SHP77 (cell line): ENCODE results near the gene PLEKHA6.

Experiments
- DNase-seq, 2 experiments: peaks; one replicate each; lab custom pipeline; 2025; lab: John Stamatoyannopoulos, UW

PLEKHA6 gene, protein sequence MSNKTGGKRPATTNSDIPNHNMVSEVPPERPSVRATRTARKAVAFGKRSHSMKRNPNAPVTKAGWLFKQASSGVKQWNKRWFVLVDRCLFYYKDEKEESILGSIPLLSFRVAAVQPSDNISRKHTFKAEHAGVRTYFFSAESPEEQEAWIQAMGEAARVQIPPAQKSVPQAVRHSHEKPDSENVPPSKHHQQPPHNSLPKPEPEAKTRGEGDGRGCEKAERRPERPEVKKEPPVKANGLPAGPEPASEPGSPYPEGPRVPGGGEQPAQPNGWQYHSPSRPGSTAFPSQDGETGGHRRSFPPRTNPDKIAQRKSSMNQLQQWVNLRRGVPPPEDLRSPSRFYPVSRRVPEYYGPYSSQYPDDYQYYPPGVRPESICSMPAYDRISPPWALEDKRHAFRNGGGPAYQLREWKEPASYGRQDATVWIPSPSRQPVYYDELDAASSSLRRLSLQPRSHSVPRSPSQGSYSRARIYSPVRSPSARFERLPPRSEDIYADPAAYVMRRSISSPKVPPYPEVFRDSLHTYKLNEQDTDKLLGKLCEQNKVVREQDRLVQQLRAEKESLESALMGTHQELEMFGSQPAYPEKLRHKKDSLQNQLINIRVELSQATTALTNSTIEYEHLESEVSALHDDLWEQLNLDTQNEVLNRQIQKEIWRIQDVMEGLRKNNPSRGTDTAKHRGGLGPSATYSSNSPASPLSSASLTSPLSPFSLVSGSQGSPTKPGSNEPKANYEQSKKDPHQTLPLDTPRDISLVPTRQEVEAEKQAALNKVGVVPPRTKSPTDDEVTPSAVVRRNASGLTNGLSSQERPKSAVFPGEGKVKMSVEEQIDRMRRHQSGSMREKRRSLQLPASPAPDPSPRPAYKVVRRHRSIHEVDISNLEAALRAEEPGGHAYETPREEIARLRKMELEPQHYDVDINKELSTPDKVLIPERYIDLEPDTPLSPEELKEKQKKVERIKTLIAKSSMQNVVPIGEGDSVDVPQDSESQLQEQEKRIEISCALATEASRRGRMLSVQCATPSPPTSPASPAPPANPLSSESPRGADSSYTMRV

DNA sequence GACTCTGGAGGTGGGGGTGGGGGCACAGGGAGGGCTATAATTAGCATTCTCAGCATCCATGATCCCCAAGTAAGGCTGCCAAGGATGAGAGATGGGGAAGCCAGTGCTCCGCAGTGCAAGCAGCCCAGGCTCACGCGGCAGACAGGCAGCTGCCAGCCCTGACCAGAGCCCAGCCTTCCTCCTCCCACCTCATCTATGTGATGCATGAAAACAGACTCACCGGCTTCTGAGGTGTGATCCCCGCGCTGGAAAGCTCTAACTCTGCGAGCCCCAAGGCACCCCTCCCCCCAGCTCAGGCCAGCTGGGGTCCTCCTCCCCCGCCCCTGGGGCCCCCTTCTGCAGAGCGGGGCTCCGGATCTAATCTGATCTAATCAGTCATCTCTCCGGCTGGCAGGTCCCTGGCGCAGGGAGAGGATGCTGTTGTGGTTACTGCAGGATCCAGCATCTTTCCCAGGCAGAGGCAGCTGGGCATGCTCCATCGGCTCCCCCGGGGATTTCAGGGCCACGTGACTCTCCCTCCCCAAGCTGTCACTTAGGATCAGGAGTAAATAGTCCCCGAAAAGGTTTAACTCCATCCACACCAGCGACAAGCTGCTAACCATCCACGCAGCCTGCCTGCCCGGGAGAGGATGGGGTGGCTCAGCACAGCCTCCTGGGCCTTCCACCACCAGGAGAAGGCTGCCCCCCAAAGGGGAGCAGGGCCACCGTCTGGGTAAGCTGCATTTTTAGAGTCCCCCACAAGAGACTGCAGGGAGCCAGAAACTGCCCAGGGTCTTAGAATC is at the start of gene PLEKHA6:
TSS of gene PLEKHA6 (minus strand) at position 456 of the 782 bp plus-strand sequence. CDS start 86,202 bp downstream, outside the sequence.
- DNase-seq = no peak

DNA sequence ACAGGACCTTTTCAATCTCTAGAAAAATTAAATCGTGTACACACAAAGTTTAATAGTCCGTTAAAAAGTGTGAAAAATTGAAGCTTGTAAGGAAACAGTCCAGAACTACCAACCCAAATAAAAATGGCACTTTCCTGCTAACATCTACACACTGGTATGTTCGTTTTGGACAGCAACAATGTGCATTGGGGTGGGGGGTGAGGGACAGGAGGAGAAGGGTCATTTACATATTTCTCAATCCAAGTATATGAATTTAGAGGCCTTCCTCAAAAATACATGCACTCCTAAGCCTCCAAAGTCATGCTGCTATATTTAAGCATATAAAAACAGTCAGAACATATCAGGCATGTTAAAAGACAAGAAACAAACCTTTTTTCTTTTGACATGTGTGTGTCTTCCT is 49.4 kb upstream of the PLEKHA6 start:
- no peak for DNase-seq

DNA sequence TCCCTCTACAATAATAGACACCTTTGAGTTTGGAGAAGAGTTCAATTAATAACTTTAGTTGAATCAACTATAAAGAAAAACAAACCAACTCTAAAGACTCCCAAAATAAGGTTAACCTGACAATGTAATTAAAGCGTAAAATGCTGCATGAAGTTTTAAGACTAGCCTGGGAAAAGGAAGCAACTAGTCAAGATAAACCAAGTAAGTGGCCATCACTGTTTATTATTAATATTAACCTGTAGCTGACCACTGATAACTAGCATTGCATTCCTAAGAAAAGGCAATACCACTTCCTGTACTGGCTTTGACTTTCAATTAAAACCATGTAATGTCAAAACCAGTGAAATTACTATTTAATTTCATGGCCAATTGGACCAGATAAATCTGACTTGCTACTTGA is 48.9 kb upstream of the PLEKHA6 start:
- DNase-seq = no peak

DNA sequence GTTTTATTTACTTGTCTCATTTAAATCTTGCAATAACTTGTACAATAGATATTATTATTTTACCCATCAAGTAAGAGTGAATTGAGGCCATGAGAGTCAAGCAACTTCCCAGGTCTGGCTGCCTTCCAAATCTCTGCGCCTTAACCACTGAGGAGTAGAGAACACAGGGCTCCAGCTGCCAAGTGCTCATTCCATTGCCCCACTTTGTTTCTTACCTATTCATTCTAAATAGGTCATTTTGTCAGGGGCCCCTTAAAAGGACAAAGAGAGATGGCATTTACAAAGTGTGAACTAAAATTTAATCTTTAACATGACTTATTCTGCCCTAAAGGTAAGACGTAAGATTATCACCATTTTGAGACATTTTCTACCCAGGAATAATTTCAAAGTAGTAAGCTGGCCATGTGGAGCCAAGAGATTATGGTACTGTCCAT is 48.4 kb upstream of the PLEKHA6 start:
- peak in 1 of 2 experiments; percentile 17 for DNase-seq

DNA sequence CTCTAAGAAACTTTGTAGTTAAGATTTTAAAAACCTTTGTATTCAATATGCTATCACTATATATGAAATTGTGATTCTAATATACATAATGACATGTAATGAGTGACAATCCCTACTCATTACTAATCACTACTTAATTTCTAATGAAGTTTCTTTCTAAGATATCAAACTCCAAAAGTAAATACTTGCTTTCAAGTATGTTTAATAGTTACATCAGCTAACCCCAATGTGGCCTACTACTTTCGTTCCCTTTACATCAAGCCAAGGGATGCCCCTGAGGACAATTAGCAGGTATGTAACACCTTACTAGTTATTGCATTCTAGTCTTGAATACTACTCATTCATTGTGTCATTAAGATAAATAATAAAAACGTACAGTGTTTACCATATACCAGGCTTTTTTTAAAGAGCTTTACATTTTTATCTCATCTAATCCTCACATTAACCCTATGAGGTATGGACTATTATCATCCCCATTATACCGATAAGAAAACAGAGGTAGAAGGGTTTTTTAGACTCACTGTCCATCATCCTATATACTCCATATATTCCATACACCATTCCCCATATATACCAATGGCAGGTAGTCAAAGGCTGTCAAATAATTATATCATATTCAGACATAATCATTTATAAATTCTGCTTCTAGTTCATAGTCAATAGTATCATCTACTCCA is 47.7 kb upstream of the PLEKHA6 start:
- DNase-seq = no peak

DNA sequence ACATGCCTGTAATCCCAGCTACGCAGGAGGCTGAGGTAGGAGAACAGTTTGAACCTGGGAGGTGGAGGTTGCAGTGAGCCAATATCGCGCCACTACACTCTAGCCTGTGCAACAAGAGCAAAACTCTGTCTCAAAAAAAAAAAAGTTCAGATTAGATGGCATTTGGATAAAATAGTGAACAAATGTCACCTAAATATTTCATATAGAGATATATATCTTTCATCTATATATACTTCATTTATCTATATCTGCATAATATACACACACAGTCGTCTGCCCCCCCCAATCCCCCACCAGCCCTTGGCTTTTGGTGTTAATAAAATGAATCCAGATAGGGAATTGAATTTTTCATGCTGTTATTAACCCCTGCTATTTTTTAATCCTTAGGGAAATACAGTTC is 46.9 kb upstream of the PLEKHA6 start:
- DNase-seq = no peak

DNA sequence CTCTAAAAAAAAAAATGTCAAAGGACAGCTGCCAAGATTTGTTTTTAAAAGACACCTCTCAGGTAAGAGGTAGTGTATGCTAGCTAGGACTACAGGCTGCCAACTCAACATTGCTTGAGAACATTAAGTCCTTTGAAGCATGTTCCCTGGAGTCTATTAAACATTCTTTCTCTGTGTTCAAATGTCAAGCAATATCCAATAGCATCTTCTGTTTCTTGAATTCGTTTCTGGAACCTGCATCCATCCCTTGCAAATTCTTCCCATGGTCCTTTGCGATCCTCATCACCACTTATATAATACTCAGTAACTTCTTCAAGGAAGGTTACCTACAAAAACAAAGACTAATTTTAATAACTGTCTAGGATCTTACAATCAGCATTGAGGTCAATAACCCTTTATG is 46.3 kb upstream of the PLEKHA6 start:
- no peak for DNase-seq

DNA sequence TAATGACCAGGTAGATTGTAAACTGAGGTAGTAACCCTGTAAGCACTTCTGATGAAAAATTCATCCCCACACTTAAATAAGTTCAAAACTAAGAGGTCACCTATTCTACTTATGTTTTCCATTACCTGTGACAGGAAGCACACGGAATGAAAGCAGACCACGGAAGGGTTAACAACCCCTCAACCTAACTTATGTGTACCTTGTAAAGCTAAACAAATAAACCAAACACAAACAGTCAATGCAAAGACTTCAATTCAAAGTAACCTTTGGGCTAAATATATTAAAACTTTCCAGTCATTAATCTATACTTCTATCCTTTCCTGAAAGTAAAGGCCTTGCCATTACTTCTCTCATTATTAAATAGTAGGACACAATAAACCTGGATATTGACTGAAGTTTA is 44.9 kb upstream of the PLEKHA6 start:
- no peak for DNase-seq

DNA sequence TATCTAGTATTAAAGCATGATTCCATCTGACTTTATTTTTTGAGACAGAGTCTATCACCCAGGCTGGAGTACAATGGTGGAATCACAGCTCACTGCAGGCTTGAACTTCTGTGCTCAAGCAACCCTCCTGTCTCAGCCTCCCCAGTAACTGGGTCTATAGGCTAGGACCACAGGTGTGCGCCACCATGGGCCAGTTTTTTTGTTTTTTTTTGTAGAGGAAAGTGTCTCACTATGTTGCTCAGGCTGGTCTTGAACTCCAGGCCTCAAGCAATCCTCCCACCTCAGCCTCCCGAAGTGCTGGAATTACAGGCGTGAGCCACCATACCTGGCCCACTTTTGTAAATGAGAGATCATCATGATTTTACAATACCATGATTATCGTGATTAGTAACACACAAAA is 42.7 kb upstream of the PLEKHA6 start:
- DNase-seq = no peak

DNA sequence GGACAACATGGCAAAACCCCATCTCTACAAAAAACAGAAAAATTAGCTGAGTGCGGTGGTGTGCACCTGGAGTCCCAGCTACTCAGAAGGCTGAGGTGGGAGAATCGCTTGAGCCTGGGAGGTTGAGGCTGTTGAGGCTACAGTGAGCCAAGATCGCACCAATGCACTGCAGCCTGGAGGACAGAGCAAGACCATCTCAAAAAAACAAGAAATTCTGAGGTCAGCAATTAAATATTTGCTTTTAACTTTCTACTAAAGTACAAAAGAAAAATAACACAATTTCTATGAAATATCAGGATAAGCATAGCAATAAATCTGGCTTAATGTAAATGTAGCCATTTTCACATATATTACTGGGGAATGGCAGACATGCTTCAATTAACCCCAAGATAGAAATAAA is 42.0 kb upstream of the PLEKHA6 start:
- no peak for DNase-seq

DNA sequence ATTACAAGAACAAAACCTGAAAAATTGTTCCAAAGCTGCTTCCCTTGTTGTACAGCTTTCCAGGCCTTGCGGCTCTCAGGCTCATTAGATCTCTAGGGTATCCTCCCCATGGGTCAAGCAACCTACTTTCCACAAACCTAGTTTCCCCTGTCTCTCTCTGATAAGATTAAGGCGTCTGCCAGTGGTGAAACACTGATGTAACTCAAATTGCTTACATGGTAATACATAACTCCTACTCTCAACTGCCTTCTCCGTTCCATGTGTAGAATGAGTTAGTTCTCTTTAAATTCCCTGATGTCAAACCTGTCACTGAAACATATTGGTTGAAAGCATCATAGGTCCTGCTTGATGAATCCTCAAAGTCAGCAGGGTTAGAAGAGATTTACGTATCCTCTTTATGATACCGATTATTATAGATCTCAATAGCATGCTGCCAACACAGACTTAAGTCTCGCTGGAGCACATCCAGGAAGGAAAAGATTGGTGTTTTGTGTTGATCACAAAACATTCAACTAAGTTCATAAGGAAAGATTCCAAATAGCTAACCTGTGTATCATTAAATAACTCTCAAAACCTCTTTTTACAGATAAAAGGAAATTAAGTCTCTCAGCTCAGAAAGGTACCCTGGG is 41.3 kb upstream of the PLEKHA6 start:
- DNase-seq = no peak

DNA sequence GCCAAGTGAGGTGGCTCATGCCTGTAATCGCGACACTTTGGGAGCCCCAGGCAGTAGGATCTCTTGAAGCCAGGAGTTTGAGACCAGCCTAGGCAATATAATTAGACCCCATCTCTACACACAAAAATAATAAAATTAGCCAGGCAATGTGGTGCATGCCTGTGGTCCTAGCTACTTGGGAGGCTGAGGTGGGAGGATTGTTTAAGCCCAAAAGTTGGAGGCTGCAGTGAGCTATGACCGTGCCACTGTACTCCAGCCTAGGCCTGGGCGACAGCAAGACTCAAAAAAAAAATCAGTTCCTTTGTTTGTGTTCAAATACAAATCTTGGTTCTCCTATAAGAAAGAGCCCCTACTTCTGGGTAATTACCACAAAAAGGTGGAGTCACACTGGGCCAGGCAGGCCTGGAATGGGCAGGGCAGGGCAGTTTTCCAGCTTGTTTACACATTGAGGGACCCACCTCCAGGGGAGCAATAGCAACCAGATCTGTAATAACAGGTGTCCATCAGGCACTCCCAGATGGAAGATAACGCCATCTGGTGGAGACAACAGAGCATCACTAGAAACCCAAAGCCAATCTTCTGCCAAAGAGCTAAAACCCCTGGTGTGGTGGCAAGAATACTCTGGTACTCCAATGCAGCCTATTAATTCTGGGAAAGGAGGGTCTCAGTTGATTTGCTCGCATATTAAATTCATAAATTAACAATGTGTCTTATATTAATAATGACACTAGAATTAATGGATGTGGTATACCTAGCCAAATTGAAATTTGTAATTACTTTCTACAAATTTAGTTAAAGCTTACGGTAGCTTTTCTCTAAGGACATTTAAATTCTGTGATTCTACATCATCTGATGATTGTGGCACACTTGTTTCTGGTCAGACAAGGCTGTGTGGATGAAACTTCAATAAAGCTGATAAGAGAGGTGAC is 38.7 kb upstream of the PLEKHA6 start:
- peak; percentile 87 to 90 for DNase-seq

DNA sequence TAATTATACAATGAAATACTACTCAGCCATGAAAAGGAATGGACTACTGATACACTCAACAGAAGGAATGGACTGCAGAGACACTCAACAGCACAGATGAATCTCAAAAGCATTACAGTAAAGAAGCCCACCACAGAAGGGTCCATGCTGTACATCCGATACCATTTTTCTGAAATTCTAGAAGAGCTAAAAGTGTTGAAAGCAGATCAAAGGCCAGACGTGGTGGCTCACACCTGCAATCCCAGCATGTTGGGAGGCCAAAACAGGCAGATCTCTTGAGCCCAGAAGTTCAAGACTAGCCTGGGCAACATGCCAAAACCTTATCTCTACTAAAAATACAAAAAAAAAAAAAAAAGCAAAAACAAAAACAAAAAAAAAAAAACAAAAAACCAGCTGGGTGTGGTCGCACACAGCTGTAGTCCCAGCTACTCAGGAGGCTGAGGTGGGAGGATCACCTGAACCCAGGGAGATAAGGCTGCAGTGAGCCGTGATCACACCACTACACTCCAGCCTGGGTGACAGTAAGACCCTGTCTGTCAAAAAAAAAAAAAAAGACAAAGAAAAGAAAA is 36.4 kb upstream of the PLEKHA6 start:
- DNase-seq = no peak

DNA sequence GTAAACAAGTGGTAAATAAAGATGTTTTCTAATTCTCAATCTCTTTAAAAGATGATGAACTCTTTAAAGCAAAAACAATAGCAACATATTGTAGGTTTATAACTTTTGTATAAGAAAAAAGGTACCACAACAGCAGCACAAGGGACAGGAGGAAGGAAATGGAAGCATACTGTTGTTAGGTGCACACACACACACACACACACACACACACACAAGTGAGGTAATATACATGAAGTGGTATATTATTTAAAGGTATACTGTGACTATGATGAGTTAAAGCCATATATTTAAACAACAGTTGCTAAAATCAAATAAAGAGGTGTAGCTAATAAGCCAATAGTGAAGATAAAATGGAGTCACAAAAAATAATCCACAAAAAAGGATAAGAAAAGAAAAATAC is 31.9 kb upstream of the PLEKHA6 start:
- DNase-seq = no peak

DNA sequence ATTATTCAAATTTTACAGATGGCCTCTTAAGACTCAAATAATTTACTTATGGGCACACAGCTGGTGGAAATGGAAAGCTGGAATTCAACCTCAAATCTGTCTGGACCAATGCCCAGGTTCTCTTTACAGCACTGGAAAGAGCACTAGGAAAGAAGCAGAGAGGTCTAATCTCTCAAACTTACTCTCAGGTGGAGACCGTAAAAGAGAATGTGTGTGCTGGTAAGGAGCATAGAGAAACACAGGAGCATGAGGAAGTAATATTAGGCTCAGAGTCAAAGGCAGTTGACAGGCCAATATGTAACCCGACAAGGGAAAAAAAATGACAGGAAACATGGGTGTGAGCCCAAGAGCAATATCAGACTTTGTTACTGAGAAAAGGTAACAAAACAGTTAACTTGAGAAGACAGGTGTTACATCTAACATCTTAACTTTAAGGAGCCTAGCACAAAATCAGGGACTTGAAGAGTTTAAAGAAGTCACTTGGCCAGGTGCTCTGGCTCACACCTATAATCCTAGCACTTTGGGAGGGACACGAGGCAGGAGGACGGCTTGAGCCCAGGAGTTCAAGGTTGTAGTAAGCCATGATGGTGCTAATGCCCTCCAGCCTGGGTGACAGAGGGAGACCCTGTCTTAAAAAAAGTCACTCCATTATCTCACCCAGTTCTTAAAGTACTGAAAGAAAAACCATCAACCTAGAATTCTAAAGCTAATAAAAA is 31.2 kb upstream of the PLEKHA6 start:
- no peak for DNase-seq

DNA sequence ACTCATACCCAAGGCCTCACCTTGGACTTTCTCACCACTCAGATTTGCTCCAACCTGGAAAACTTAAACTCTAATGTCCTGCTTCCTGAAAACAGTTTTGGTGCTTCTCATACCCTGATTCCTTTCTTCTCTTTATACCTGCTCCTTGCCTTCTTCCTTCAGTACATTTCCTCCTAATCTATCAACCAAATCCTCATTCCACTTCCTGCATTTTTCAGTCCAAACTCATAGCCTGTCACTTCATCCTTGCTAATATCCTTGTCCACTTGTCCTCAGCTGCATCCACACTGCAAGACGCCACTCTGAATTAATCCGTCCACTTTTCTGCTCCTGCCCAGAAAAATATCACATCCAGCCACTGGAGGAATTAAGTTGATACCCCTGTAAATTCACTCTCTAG is 26.0 kb upstream of the PLEKHA6 start:
- no peak for DNase-seq

DNA sequence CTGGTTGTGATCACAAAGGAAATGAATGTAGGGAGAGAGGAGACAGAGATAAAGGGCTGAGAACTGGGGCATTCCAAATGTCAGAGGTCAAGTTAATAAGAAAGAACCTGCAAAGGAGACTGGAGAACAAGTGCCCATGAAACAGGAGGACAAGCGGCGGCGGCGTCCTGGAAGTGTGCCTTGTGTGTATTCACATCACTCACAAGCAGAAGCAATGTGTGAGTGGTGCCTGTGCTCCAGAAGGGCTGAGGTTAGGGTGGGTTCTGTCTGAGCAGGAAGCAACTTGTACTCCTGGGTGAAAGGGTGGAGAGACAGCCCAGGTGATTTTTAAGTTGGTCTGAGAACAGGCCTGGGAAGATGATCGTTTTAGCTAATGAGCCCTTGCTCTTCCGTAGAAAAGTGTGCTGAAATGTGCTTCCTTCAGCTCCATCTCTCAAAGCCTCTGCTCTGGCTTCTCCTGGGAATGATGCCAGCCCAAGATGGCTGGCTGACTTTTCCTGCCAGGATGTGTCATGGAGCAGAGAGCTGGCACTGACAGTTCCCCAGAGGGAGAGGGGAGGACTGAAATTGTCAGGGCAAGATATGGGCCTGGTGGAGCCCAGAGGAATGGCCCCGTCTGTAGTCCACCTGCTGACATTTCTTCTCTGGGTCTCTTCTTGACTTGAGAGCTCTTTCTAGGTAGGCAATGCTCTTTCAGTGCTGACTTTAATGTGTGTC is 25.1 kb upstream of the PLEKHA6 start:
- no peak for DNase-seq
